Kidney (tissue), 22 donors: Measurements from ENCODE around the gene RNF214. TPM values are rescaled to one million over a fixed set of nuclear protein-coding genes. Genes with fewer than 3 reads are reported as not detected.
A peak's percentile ranks its signal among the peaks of the same experiment; 100 is the strongest.
"Not testable (repeated sequence)": the region's sequence is repeated elsewhere in the genome, so short reads cannot be mapped to it uniquely, and the experiment has no call there.

Experiments
- DNase-seq, 5 donors: peaks; one replicate each; pipeline ENCODE4 v3.0.0-alpha.2; 2013 to 2020
- FAIRE-seq: peaks from 2 replicates; lab custom pipeline; 2012; peaks lifted over from hg19 to GRCh38; lab: Jason Lieb, UNC
- H3K27ac ChIP-seq, 2 donors: one replicate each; pipeline ENCODE4 v1.7.0; 2013; ENCODE audit warnings: low read depth in 2 of 2, low read length in 2 of 2, inconsistent platforms in 1 of 2
- H3K27me3 ChIP-seq: one replicate; pipeline ENCODE4 v1.7.1; 2013; ENCODE audit warnings: low read length, inconsistent platforms; ENCODE audit not compliant: control insufficient read depth, insufficient read depth
- H3K36me3 ChIP-seq, 3 donors: one replicate each; pipeline versions ENCODE4 v1.7.0 to v1.7.1; 2013; ENCODE audit warnings: low read length in 3 of 3, control low read depth in 1 of 3, inconsistent platforms in 1 of 3; ENCODE audit not compliant: insufficient read depth in 3 of 3, control insufficient read depth in 2 of 3
- H3K4me1 ChIP-seq, 3 donors: one replicate each; pipeline versions ENCODE4 v1.7.0 to v1.7.1; 2013; ENCODE audit warnings: low read length in 3 of 3, inconsistent platforms in 1 of 3, low read depth in 1 of 3; ENCODE audit not compliant: control insufficient read depth in 2 of 3, insufficient read depth in 2 of 3
- H3K4me3 ChIP-seq, 3 donors: one replicate each; pipeline versions ENCODE4 v1.7.0 to v1.8.1; 2013; ENCODE audit warnings: low read length in 3 of 3, control low read depth in 1 of 3, inconsistent platforms in 1 of 3
- H3K9ac ChIP-seq, 3 donors: one replicate each; pipeline versions ENCODE4 v1.7.0 to v1.7.1; 2013; ENCODE audit warnings: low read length in 3 of 3, control low read depth in 1 of 3, inconsistent platforms in 1 of 3
- H3K9me3 ChIP-seq, 3 donors: one replicate each; pipeline versions ENCODE4 v1.7.0 to v1.7.1; 2013; ENCODE audit warnings: low read length in 3 of 3, control low read depth in 1 of 3, inconsistent platforms in 1 of 3; ENCODE audit not compliant: control insufficient read depth in 2 of 3, insufficient read depth in 1 of 3
- CTCF ChIP-seq: IDR thresholded peaks from 3 replicates; pipeline ENCODE4 v1.5.1; 2012; ENCODE audit warnings: mild to moderate bottlenecking, moderate library complexity, borderline replicate concordance; ENCODE audit not compliant: insufficient read depth; ENCODE audit errors: extremely low read depth
- intact Hi-C: fragments of 100-400 bp; cut with DNase I; formaldehyde crosslinking; loops from one replicate; pipeline ENCODE4 v1.11.1; 2022
- long read RNA-seq, 10 donors: library from polyadenylated mRNA in 1 of 10; unstranded in 1 of 10; transcript quantifications; one replicate each; pipeline ENCODE4 v2.0.0 and lab custom pipeline, GENCODE V29; 2021 to 2026
- polyA plus RNA-seq: library from polyadenylated mRNA; stranded (reverse); fragments of 350-450 nt; fragmentation: Illumina TruSeq; extraction: RNeasy Lipid Tissue Mini Kit (QIAGEN cat#74804); gene quantifications from one replicate; pipeline ENCODE4 v1.2.3, GENCODE V29; 2014; ENCODE audit warnings: low read depth, low replicate concordance; ENCODE audit not compliant: insufficient read depth
- total RNA-seq: library from RNA; stranded (reverse); fragmentation: NEBNext Ultra II Directional; extraction: Animal tissue kit (Norgen Biotek cat#: 25700); gene quantifications from one replicate; pipeline ENCODE4 v1.2.1, GENCODE V29; 2021
- donor health status: control.
- donor health status: control.
- donor health status: control.
- donor health status: control.
- donor health status: control.
- donor health status: DM: yes; HTN: yes; CAD: no.
- donor health status: Normal renal cell carcinoma (clear cell type).

The RNF214 gene
- total RNA-seq (24.7 TPM), polyA plus RNA-seq (8.5 TPM)
- long read RNA-seq, donor 1, partial matches to known transcripts, result 0 of 4 reads
- long read RNA-seq, donor 1, other reads (novel, unspliced or antisense), result 0 of 4 reads
- long read RNA-seq, donor 2, partial matches to known transcripts, result 0 of 10 reads
- long read RNA-seq, donor 2, other reads (novel, unspliced or antisense), result 7 of 10 reads
- long read RNA-seq, donor 3, partial matches to known transcripts, result 5 of 9 reads
- long read RNA-seq, donor 3, other reads (novel, unspliced or antisense), result 0 of 9 reads
- long read RNA-seq, donor 4, partial matches to known transcripts, result 0 of 1 reads
- long read RNA-seq, donor 4, other reads (novel, unspliced or antisense), result 0 of 1 reads
- long read RNA-seq, donor 5, partial matches to known transcripts, result 0 of 1 reads
- long read RNA-seq, donor 5, other reads (novel, unspliced or antisense), result 0 of 1 reads
- long read RNA-seq, donor 6, result 0 reads
- long read RNA-seq, donor 7, partial matches to known transcripts, result 2 of 12 reads
- long read RNA-seq, donor 7, other reads (novel, unspliced or antisense), result 3 of 12 reads
- long read RNA-seq, donor 8, partial matches to known transcripts, result 10 of 14 reads
- long read RNA-seq, donor 8, other reads (novel, unspliced or antisense), result 0 of 14 reads
- long read RNA-seq, donor 9, result 0 reads
- long read RNA-seq, donor 10, partial matches to known transcripts, result 0 of 3 reads
- long read RNA-seq, donor 10, other reads (novel, unspliced or antisense), result 0 of 3 reads

GRCh38 chr11:117232092-117232878 lies at the start of gene RNF214:
RNF214 (plus strand) TSS chr11:117232671; CDS start chr11:117234273, 1,602 bp downstream.
- DNase-seq (peak; percentile 85 to 93 (median 93)), FAIRE-seq (no peak)
- H3K4me3 ChIP-seq, result peak within 1 kb of the TSS; percentile 91 to 98 (median 97)
- peaks cover 2 to 14% (median 8%) of the 10 kb centered on the region in 3 donors for H3K36me3 ChIP-seq
- H3K9me3 ChIP-seq, result no peaks in the 10 kb centered on the region
- H3K27me3 ChIP-seq, result no peaks in the 10 kb centered on the region
- peak within 1 kb of the TSS; percentile 91 to 92 for H3K27ac ChIP-seq
- peak; percentile 81 for TF ChIP-seq CTCF
- peaks cover 0 to 19% (median 12%) of the 10 kb centered on the region in 3 donors for H3K4me1 ChIP-seq
- intact Hi-C loops, result no loop called here
- H3K9ac ChIP-seq, result peak within 1 kb of the TSS; percentile 84 to 94 (median 93)

- Histone ChIP-seq H3K36me3 (peaks cover 0 to 19% (median 11%) of the 10 kb centered on the region in 3 donors), H3K4me1 (peaks cover 0 to 17% (median 5%) of the 10 kb centered on the region in 3 donors)
- FAIRE-seq, H3K27me3 ChIP-seq, DNase-seq, H3K27ac ChIP-seq, H3K9me3 ChIP-seq, intact Hi-C loops, H3K4me3 ChIP-seq, H3K9ac ChIP-seq: not testable (repeated sequence)
Measured at GRCh38 chr11:117183178-117183577, 49.3 kb upstream of the RNF214 start.

- no peaks in the 10 kb centered on the region for H3K27me3 ChIP-seq
- H3K36me3 ChIP-seq, result peaks cover 0 to 20% (median 11%) of the 10 kb centered on the region in 3 donors
- H3K4me3 ChIP-seq, result no peak overlapping the region
- peaks cover 0 to 16% (median 5%) of the 10 kb centered on the region in 3 donors for H3K4me1 ChIP-seq
- H3K9me3 ChIP-seq, result no peaks in the 10 kb centered on the region
- no peak for FAIRE-seq
- intact Hi-C loops, result no loop called here
- H3K27ac ChIP-seq, result no peak overlapping the region
- DNase-seq, result peak in 1 of 5 donors; percentile 26
- TF ChIP-seq CTCF, result no peak
- H3K9ac ChIP-seq, result no peak overlapping the region
Measured at GRCh38 chr11:117183724-117184349, 48.6 kb upstream of the RNF214 start.
